A549 (cell line): Measurements from ENCODE around the gene VAV3.

ENCODE experiments used
- CBX8 ChIP-seq: fragments of 200-600 bp; sonication (generic); IDR thresholded peaks from 2 replicates; pipeline ENCODE4 v1.6.1; 2016
- CTCF ChIP-seq: fragments of >200 bp; sonication (Bioruptor Twin); formaldehyde crosslinking; IDR thresholded peaks from 3 replicates; pipeline ENCODE4 v1.5.1; 2016
- ZC3H11A ChIP-seq: fragments of 450-650 bp; IDR thresholded peaks from 2 replicates; pipeline ENCODE4 v1.6.1; 2014; ENCODE audit warnings: antibody characterized with exemption, mild to moderate bottlenecking

DNA sequence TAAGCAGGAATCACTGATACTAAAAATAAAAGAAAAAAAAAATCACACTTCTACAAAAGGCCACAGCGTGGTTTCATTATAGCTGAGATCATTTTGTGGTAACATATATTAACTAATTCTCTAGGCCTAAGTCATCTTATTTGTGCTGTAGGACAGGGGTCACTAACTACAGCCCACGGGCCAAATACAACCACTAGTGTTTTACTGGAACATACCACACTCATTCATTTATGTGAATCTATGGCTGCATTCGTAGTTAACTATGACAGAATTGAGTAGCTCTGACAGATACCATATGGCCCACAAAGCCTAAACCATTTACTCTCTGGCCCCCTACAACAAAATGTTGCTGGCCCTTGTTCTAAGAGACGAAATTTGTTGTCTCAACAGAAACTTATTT lies 224.4 kb downstream of the VAV3 start:
- TF ChIP-seq CTCF (no peak), CBX8 (no peak), ZC3H11A (no peak)
